B cell (primary cell): ENCODE results near the gene PALM2AKAP2.

Experiments
- CTCF ChIP-seq: fragments of 200-600 bp; IDR thresholded peaks from one replicate; pipeline ENCODE4 v1.8.0; 2022; ENCODE audit warnings: antibody characterized with exemption, mild to moderate bottlenecking
- EZH2 ChIP-seq: IDR thresholded peaks from 2 replicates; pipeline ENCODE4 v1.6.1; 2012; ENCODE audit warnings: borderline replicate concordance, low read depth, mild to moderate bottlenecking, moderate library complexity, low read length; ENCODE audit not compliant: insufficient read depth, poor library complexity, severe bottlenecking

GRCh38 chr9:109793921-109794320 is 13.9 kb downstream of the PALM2AKAP2 start:
- no peak for TF ChIP-seq CTCF
- no peak for TF ChIP-seq EZH2
